SJSA1 (cell line): ENCODE data around the gene TMEM176B. TPM values are rescaled to one million over a fixed set of nuclear protein-coding genes. Genes with fewer than 3 reads are reported as not detected.

Source experiments
- DNase-seq, 2 experiments: peaks; one replicate each; pipeline ENCODE4 v3.0.0-alpha.2; 2015 to 2020; ENCODE audit warnings: low spot score in 2 of 2, low read depth in 1 of 2
- H3K27ac ChIP-seq: fragments of 250-450 bp; sonication (Bioruptor Pico); 2 replicates; pipeline ENCODE4 v1.5.1; 2020; ENCODE audit warnings: mild to moderate bottlenecking, moderate library complexity
- H3K27me3 ChIP-seq: fragments of 250-450 bp; sonication (Bioruptor Pico); replicated peaks from 2 replicates; pipeline ENCODE4 v1.5.1; 2020; ENCODE audit warnings: mild to moderate bottlenecking, moderate library complexity
- H3K36me3 ChIP-seq: fragments of 250-450 bp; sonication (Bioruptor Pico); 2 replicates; pipeline ENCODE4 v1.5.1; 2020; ENCODE audit warnings: mild to moderate bottlenecking
- H3K4me1 ChIP-seq: fragments of 250-450 bp; sonication (Bioruptor Pico); replicated peaks from 2 replicates; pipeline ENCODE4 v1.6.1; 2021; ENCODE audit warnings: mild to moderate bottlenecking
- H3K4me3 ChIP-seq: fragments of 250-450 bp; sonication (Bioruptor Pico); 2 replicates; pipeline ENCODE4 v1.5.1; 2020; ENCODE audit warnings: mild to moderate bottlenecking
- H3K9me3 ChIP-seq: fragments of 250-450 bp; sonication (Bioruptor Pico); replicated peaks from 2 replicates; pipeline ENCODE4 v1.5.1; 2020; ENCODE audit warnings: mild to moderate bottlenecking
- total RNA-seq: library from RNA; depleted of rRNA; stranded (reverse); fragments of >200 nt; shearing (Covaris generic); gene quantifications from 2 replicates; pipeline ENCODE4 v1.2.3, GENCODE V29; 2014; rRNA removed

Gene TMEM176B
- not detected in 2 replicates for total RNA-seq

DNA sequence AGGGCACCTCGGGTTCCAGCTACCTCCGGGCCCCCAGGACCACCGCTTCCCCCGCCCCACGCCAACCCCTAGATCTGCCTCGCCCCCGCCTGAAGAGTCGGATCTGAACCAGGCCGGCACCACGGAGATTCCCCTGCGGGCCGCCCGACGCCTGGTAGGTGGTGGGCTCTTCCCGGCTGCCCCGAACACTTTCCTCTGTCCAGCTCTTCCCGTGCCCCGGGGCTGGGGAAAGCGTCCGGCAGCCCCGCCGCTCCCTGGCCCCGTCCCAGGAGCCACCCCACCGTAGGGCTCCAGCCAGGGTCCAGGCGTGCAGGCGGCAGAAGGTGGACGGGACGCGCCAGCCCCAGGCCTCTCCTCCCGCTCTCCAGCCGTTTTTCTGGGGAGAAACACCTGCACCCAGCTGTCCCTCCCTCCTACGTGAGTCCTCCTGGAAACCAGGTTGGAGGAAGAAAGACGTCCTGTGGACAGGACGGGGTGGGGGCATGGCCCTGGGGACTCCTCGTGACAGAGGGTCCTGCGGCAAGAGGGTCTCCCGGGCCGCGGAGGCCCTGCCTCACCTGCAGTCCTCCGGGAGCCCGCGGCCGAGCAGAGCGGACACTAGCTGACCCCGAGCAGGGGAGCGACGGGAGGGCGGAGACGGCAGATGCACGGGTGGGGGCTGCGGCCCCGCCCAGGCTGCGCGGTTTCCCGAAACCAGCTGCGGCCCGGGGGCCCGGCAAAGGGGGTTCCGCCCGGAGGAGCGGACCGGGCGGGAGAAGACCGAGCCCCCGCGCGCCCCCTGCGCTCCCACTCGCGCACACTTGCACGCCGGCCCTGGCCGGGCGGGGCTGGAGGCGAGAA lies at the start of gene TMEM176B:
Gene TMEM176B (minus strand): TSS at position 624 of the 840 bp plus-strand sequence. CDS start 3,795 bp downstream, outside the sequence.
- peaks cover 46% of the 10 kb centered on the region for H3K27me3 ChIP-seq
- H3K9me3 ChIP-seq = no peaks in the 10 kb centered on the region
- H3K4me1 ChIP-seq = no peaks in the 10 kb centered on the region
- DNase-seq = no peak
- no peaks in the 10 kb centered on the region for H3K36me3 ChIP-seq
- H3K4me3 ChIP-seq = no peak within 1 kb of the TSS
- no peak within 1 kb of the TSS for H3K27ac ChIP-seq

DNA sequence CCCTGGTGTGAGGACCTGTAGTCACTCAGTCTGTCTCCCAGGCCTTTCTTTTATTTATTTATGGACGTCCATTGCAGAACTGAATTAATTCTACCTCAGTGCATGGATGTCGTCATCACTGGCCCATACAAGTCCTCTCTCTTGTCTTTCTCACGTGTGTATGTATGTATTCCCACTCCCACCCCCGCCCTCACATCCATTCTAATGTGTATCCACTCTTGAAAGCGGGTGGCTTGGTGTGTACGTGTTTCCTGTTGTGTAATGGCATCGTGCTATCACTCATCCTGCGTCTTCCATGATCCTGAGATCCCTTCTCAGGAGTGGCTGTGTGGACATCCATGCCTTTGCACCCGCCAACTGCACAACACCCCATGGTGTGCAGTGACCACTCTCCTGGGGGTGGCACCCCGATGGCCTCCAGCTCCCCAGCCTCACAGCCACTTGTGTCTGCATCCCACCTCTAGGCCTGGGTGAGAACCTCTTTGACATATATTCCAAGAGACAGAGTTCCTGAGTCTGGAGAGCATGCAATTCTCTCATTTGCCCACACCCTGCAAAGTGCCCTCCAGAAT lies 49.1 kb upstream of the TMEM176B start:
- H3K4me1 ChIP-seq = no peaks in the 10 kb centered on the region

GRCh38 chr7:150848561-150849115 lies 48.5 kb upstream of the TMEM176B start:
- no peaks in the 10 kb centered on the region for H3K4me1 ChIP-seq
- peak in 1 of 2 experiments; percentile 25 for DNase-seq
- peaks cover 14% of the 10 kb centered on the region for H3K27me3 ChIP-seq
- no peaks in the 10 kb centered on the region for H3K9me3 ChIP-seq
- no peak overlapping the region for H3K27ac ChIP-seq
- H3K4me3 ChIP-seq = no peak overlapping the region
- no peaks in the 10 kb centered on the region for H3K36me3 ChIP-seq

More for the DNA sequence above, 49.1 kb upstream of the TMEM176B start:
- peak in 1 of 2 experiments; percentile 27 for DNase-seq
- Histone ChIP-seq H3K4me3 (no peak overlapping the region), H3K36me3 (no peaks in the 10 kb centered on the region), H3K27ac (no peak overlapping the region), H3K9me3 (no peaks in the 10 kb centered on the region), H3K27me3 (peaks cover 14% of the 10 kb centered on the region)

DNA sequence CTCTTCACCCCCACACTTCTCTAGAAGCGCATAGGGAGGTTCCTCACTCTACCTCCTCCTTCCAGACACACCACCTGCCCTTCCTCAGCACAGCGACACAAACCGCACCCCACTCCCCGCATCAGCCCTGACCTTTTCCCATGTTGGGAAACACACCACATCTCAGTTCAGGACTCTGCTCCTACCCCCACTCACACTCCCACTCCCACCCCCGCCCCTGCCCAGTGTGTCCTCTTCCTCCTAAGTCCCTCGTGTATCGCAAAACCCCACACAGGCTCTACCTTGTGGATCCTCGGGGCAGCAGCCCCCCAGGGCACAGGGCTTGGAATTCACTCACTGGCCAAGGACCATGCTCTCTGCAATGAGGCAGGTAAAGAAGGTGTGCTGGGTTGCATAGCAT lies 47.9 kb upstream of the TMEM176B start:
- no peak overlapping the region for H3K27ac ChIP-seq
- peaks cover 14% of the 10 kb centered on the region for H3K27me3 ChIP-seq
- H3K4me1 ChIP-seq = no peaks in the 10 kb centered on the region
- peak in 1 of 2 experiments; percentile 30 for DNase-seq
- no peaks in the 10 kb centered on the region for H3K36me3 ChIP-seq
- no peaks in the 10 kb centered on the region for H3K9me3 ChIP-seq
- H3K4me3 ChIP-seq = no peak overlapping the region

GRCh38 chr7:150847536-150847935 lies 47.4 kb upstream of the TMEM176B start:
- Histone ChIP-seq H3K9me3 (no peaks in the 10 kb centered on the region), H3K36me3 (no peaks in the 10 kb centered on the region), H3K27ac (no peak overlapping the region), H3K27me3 (peaks cover 8% of the 10 kb centered on the region), H3K4me1 (no peaks in the 10 kb centered on the region), H3K4me3 (no peak overlapping the region)
- DNase-seq = peak in 1 of 2 experiments; percentile 30

DNA sequence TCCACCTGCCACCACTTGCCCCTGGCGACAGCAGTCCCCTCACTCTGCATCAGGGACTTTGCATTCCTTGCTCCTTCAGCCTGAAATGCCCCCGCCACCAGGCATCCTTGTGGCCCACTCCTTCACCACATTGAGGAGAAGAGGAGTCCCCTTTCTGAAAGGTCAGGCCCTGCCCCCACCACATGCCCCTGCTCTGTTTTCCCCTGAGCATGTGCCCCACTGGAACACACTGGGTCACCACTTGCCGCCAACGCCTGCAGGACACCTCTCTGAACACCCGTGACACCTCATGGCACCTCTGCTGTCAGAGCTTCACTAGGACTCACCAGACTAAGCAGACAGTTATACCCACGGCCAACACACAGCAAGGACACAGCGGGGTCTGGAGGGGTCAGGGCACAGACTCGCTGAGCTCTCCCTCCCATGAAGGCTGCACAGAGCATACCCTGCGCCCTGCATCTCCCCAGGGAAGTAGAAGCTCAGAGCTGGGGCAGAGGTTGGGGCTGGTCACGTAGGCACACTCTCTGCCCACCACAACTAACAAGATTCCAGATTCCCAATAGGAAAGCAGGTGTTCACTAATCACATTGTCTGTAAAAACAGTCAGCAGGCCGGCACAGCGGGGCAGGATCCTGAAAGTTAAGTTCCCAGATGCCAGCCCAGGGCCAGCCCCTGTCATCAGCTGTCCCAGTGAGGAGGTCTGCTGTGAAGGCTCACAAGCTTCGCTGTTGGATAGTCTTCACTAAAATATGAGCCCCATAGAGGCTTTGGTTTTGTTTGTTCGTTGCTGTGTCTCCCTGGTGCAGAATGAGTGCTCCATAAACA lies 46.3 kb upstream of the TMEM176B start:
- Histone ChIP-seq H3K27ac (no peak overlapping the region), H3K36me3 (no peaks in the 10 kb centered on the region), H3K4me1 (no peaks in the 10 kb centered on the region), H3K9me3 (no peaks in the 10 kb centered on the region), H3K27me3 (peaks cover 5% of the 10 kb centered on the region; the same call in 1 of the 2 replicates), H3K4me3 (no peak overlapping the region)
- no peak for DNase-seq

GRCh38 chr7:150845421-150845861 lies 45.3 kb upstream of the TMEM176B start:
- Histone ChIP-seq H3K27me3 (peaks cover 13% of the 10 kb centered on the region), H3K9me3 (no peaks in the 10 kb centered on the region), H3K4me1 (no peaks in the 10 kb centered on the region), H3K4me3 (no peak overlapping the region), H3K27ac (no peak overlapping the region), H3K36me3 (no peaks in the 10 kb centered on the region)
- DNase-seq = no peak

GRCh38 chr7:150842716-150843115 lies 42.6 kb upstream of the TMEM176B start:
- no peaks in the 10 kb centered on the region for H3K9me3 ChIP-seq
- H3K27ac ChIP-seq = no peak overlapping the region

DNA sequence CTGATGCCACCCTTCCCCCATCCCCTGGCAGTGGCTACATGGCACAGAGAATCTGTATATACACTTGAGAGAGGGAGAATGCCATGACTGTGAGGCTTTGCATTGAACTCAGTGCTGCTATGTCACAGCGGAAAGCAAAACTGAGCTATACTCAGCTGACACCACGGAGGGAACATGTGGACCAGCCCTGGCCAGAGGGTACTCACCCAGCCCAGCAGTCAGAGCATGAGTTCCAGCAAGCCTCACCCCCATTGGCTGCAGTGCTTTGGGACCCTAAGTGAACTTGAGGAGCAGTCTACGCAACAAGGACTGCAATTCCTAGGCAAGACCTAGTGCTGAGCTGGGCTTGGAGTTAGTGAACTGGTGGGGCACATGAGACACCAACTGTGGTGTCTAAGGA lies 41.9 kb upstream of the TMEM176B start:
- no peaks in the 10 kb centered on the region for H3K4me1 ChIP-seq
- no peaks in the 10 kb centered on the region for H3K36me3 ChIP-seq
- H3K4me3 ChIP-seq = no peak overlapping the region
- H3K27me3 ChIP-seq = peaks cover 13% of the 10 kb centered on the region; the same call in 1 of the 2 replicates
- peak in 1 of 2 experiments; percentile 19 for DNase-seq
- H3K27ac ChIP-seq = no peak overlapping the region
- no peaks in the 10 kb centered on the region for H3K9me3 ChIP-seq

More at GRCh38 chr7:150842716-150843115, 42.6 kb upstream of the TMEM176B start:
- no peak overlapping the region for H3K4me3 ChIP-seq
- H3K4me1 ChIP-seq = no peaks in the 10 kb centered on the region
- peak in 1 of 2 experiments; percentile 16 for DNase-seq
- peaks cover 13% of the 10 kb centered on the region; the same call in 1 of the 2 replicates for H3K27me3 ChIP-seq
- H3K36me3 ChIP-seq = no peaks in the 10 kb centered on the region

- peak in 1 of 2 experiments; percentile 3 for DNase-seq
- H3K4me1 ChIP-seq = no peaks in the 10 kb centered on the region
Measured at GRCh38 chr7:150838965-150839650, 38.9 kb upstream of the TMEM176B start.

GRCh38 chr7:150835702-150836280 lies 35.6 kb upstream of the TMEM176B start:
- no peak for DNase-seq
- Histone ChIP-seq H3K36me3 (no peaks in the 10 kb centered on the region), H3K27ac (no peak overlapping the region), H3K27me3 (peaks cover 9% of the 10 kb centered on the region; the same call in 1 of the 2 replicates), H3K4me3 (no peak overlapping the region), H3K4me1 (no peaks in the 10 kb centered on the region), H3K9me3 (no peaks in the 10 kb centered on the region)

More at GRCh38 chr7:150838965-150839650, 38.9 kb upstream of the TMEM176B start:
- Histone ChIP-seq H3K4me3 (no peak overlapping the region), H3K27me3 (peaks cover 13% of the 10 kb centered on the region; the same call in 1 of the 2 replicates), H3K27ac (no peak overlapping the region), H3K36me3 (no peaks in the 10 kb centered on the region), H3K9me3 (no peaks in the 10 kb centered on the region)

- peaks cover 3% of the 10 kb centered on the region; the same call in 1 of the 2 replicates for H3K27me3 ChIP-seq
- no peak for DNase-seq
- H3K36me3 ChIP-seq = no peaks in the 10 kb centered on the region
- H3K4me1 ChIP-seq = no peaks in the 10 kb centered on the region
- H3K4me3 ChIP-seq = no peak overlapping the region
- no peaks in the 10 kb centered on the region for H3K9me3 ChIP-seq
- no peak overlapping the region for H3K27ac ChIP-seq
Measured at GRCh38 chr7:150835019-150835418, 34.9 kb upstream of the TMEM176B start.
